ENCODE measurements around the gene TOP3B.

GRCh38 chr22:21964918-21965484 lies 17.6 kb downstream of the TOP3B start:
- TF ChIP-seq CTCF (IDR thresholded peaks at IDR 0.05): no peak
- no peak for TF ChIP-seq POLR2A (IDR thresholded peaks at IDR 0.05)
